ENCODE data around the gene SRGAP1. TPM values are rescaled to one million over a fixed set of nuclear protein-coding genes. Genes with fewer than 3 reads are reported as not detected.

SRGAP1 gene
- total RNA-seq, 1 experiment from 2014 or later: 26.8 TPM

- Histone ChIP-seq H3K27ac (ENCODE audit: low read length) (no peak overlapping the region), H3K27me3 (ENCODE audit: control insufficient read depth, insufficient read depth, low read length) (no peaks in the 10 kb centered on the region), H3K4me3 (ENCODE audit: low read depth in 2 of 2, low read length in 2 of 2) (no peak overlapping the region), H3K4me1 (ENCODE audit: control insufficient read depth, insufficient read depth, low read length) (peaks cover 5% of the 10 kb centered on the region; the same call in 1 of the 2 replicates), H3K9me3 (ENCODE audit: control insufficient read depth, insufficient read depth, low read depth, low read length) (no peaks in the 10 kb centered on the region), H3K36me3 (ENCODE audit: control insufficient read depth, insufficient read depth, low read length) (no peaks in the 10 kb centered on the region; the same call in none of the 2 replicates)
- DNase-seq (ENCODE audit: low read depth, low spot score) (no peak), ATAC-seq (no peak)
- intact Hi-C loops (cut with micrococcal nuclease; ENCODE audit: unreplicated experiment): loop anchor here (10.0 kb wide), 1 partner anchor 259 kb away; the partner anchor contains the start of gene SRGAP1
- no TSS peak for BruUV-seq (replicated peaks)
- POLR2A ChIA-PET: no interaction called here
- in situ Hi-C loops (cut with HindIII; ENCODE audit: low pct_unique_long_range_greater_than_20kb, low sequenced_read_pairs): no loop called here
- no peak for TF ChIP-seq REST (IDR thresholded peaks at IDR 0.05; ENCODE audit: insufficient read depth in 1 of 2, low read depth in 2 of 2, low read length in 1 of 2)
- TF ChIP-seq, protein P1, sequence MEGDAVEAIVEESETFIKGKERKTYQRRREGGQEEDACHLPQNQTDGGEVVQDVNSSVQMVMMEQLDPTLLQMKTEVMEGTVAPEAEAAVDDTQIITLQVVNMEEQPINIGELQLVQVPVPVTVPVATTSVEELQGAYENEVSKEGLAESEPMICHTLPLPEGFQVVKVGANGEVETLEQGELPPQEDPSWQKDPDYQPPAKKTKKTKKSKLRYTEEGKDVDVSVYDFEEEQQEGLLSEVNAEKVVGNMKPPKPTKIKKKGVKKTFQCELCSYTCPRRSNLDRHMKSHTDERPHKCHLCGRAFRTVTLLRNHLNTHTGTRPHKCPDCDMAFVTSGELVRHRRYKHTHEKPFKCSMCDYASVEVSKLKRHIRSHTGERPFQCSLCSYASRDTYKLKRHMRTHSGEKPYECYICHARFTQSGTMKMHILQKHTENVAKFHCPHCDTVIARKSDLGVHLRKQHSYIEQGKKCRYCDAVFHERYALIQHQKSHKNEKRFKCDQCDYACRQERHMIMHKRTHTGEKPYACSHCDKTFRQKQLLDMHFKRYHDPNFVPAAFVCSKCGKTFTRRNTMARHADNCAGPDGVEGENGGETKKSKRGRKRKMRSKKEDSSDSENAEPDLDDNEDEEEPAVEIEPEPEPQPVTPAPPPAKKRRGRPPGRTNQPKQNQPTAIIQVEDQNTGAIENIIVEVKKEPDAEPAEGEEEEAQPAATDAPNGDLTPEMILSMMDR (IDR thresholded peaks at IDR 0.05): no peak
- TF ChIP-seq TCF7L2 (IDR thresholded peaks at IDR 0.05; ENCODE audit: low read depth, low read length): no peak
- TF ChIP-seq SIN3A (IDR thresholded peaks at IDR 0.05; ENCODE audit: borderline replicate concordance, insufficient read depth, low read depth, low read length): no peak
- TF ChIP-seq POLR2AphosphoS5 (IDR thresholded peaks at IDR 0.05; ENCODE audit: low read depth, low read length): no peak
- CTCF ChIA-PET: no interaction called here
These were observed 259.6 kb downstream of the SRGAP1 start for GRCh38 chr12:64103825-64104740.

- Histone ChIP-seq H3K4me3 (ENCODE audit: low read depth in 2 of 2, low read length in 2 of 2) (no peak overlapping the region), H3K36me3 (ENCODE audit: control insufficient read depth, insufficient read depth, low read length) (peaks cover 1% of the 10 kb centered on the region), H3K9me3 (ENCODE audit: control insufficient read depth, insufficient read depth, low read depth, low read length) (no peaks in the 10 kb centered on the region), H3K27me3 (ENCODE audit: control insufficient read depth, insufficient read depth, low read length) (no peaks in the 10 kb centered on the region), H3K4me1 (ENCODE audit: control insufficient read depth, insufficient read depth, low read length) (peaks cover 5% of the 10 kb centered on the region; the same call in 1 of the 2 replicates), H3K27ac (ENCODE audit: low read length) (no peak overlapping the region)
- DNase-seq (ENCODE audit: low read depth, low spot score): no peak
- no peak for TF ChIP-seq TCF7L2 (IDR thresholded peaks at IDR 0.05; ENCODE audit: low read depth, low read length)
- no peak for TF ChIP-seq POLR2AphosphoS5 (IDR thresholded peaks at IDR 0.05; ENCODE audit: low read depth, low read length)
- no peak for TF ChIP-seq REST (IDR thresholded peaks at IDR 0.05; ENCODE audit: insufficient read depth in 1 of 2, low read depth in 2 of 2, low read length in 1 of 2)
- TF ChIP-seq, protein P1 (IDR thresholded peaks at IDR 0.05): no peak
- no peak for TF ChIP-seq SIN3A (IDR thresholded peaks at IDR 0.05; ENCODE audit: borderline replicate concordance, insufficient read depth, low read depth, low read length)
- in situ Hi-C loops (cut with HindIII; ENCODE audit: low pct_unique_long_range_greater_than_20kb, low sequenced_read_pairs) (no loop called here), intact Hi-C loops (cut with micrococcal nuclease; ENCODE audit: unreplicated experiment) (loop anchor here (10.0 kb wide), 1 partner anchor 260 kb away; the partner anchor contains the start of gene SRGAP1)
- POLR2A ChIA-PET: no interaction called here
- CTCF ChIA-PET: no interaction called here
- BruUV-seq (replicated peaks): no TSS peak
- no peak for ATAC-seq
These were observed 260.5 kb downstream of the SRGAP1 start for GRCh38 chr12:64105026-64105425.
